Suprapubic skin (tissue), 3 donors: ENCODE measurements around the gene OSGEP.
A peak's percentile ranks its signal among the peaks of the same experiment; 100 is the strongest.

Source experiments
- CTCF ChIP-seq, 2 donors: fragments of 200-600 bp in 1 of 2; fragments of 450-650 bp in 1 of 2; sonication (generic) in 1 of 2; IDR thresholded peaks; one replicate each; pipeline ENCODE4 v1.5.1; 2016 to 2019; ENCODE audit warnings: antibody characterized with exemption in 2 of 2, mild to moderate bottlenecking in 1 of 2, moderate library complexity in 1 of 2
- POLR2A ChIP-seq, 2 donors: fragments of 450-650 bp; IDR thresholded peaks; one replicate each; pipeline ENCODE4 v1.6.1; 2017; ENCODE audit warnings: antibody characterized with exemption in 2 of 2, mild to moderate bottlenecking in 2 of 2, moderate library complexity in 2 of 2

DNA sequence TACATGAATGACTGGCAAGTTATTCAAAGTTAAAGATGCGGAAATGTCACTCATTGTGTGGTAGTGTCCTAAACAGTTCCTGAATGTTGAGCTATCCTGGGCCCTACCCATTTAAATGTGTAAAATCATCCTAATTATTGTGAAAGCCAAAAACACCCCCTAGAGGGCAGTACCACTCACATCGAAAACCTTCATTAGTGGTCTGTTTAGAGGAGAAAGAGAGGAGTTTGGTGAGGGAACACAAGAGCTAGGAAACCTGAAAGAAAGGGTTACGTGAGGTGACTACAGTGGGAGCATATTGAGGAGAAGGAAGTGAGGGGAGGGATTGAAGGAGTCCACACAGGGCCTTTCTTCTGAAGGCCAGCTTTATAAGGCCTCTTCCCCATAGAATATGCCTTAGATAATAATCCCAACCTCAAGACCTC, 38.8 kb downstream of the OSGEP start:
- TF ChIP-seq POLR2A (IDR thresholded peaks at IDR 0.05) (no peak), CTCF (IDR thresholded peaks at IDR 0.05) (peak; percentile 12 to 37)
